Neural crest cell (in vitro differentiated cells): Measurements from ENCODE around the gene PDE11A. TPM values are rescaled to one million over a fixed set of nuclear protein-coding genes. Genes with fewer than 3 reads are reported as not detected.
"Not testable (repeated sequence)": the region's sequence is repeated elsewhere in the genome, so short reads cannot be mapped to it uniquely, and the experiment has no call there.

Source experiments
- DNase-seq: peaks from one replicate; pipeline ENCODE4 v3.0.0; 2021; ENCODE audit warnings: low read depth, mixed read lengths, low spot score
- H3K27ac Mint-ChIP-seq: one replicate; pipeline ENCODE4 v1.8.0; 2021; ENCODE audit warnings: mild to moderate bottlenecking, mixed read lengths; ENCODE audit not compliant: unreplicated experiment
- H3K27me3 Mint-ChIP-seq: 2 replicates; pipeline ENCODE4 v1.8.0; 2021; ENCODE audit warnings: low read depth, mild to moderate bottlenecking, mixed read lengths
- H3K36me3 Mint-ChIP-seq: 2 replicates; pipeline ENCODE4 v1.8.0; 2021; ENCODE audit warnings: low read depth, mild to moderate bottlenecking, mixed read lengths
- H3K4me1 Mint-ChIP-seq: 2 replicates; pipeline ENCODE4 v1.8.0; 2021; ENCODE audit warnings: mixed read lengths
- H3K4me3 Mint-ChIP-seq: one replicate; pipeline ENCODE4 v1.8.0; 2021; ENCODE audit warnings: mild to moderate bottlenecking, mixed read lengths
- H3K9me3 Mint-ChIP-seq: 2 replicates; pipeline ENCODE4 v1.8.0; 2021; ENCODE audit warnings: mixed read lengths
- CTCF ChIP-seq: fragments of 200-600 bp; sonication (generic); conservative IDR thresholded peaks from 2 replicates; pipeline ENCODE4 v1.5.0; 2021; ENCODE audit warnings: antibody characterized with exemption, mild to moderate bottlenecking
- total RNA-seq: library from RNA; stranded (reverse); gene quantifications from 2 replicates; pipeline ENCODE4 v1.2.1, GENCODE V29; 2021

Gene PDE11A
- total RNA-seq, 1 donor from 2014 or later, result 0.28 TPM

GRCh38 chr2:177857538-177857937, 215.0 kb downstream of the PDE11A start:
- H3K4me3 Mint-ChIP-seq, result no peak overlapping the region
- peaks cover 4% of the 10 kb centered on the region for H3K27me3 Mint-ChIP-seq
- no peak for DNase-seq
- H3K4me1 Mint-ChIP-seq, result peaks cover 10% of the 10 kb centered on the region
- H3K9me3 Mint-ChIP-seq, result peaks cover 7% of the 10 kb centered on the region
- H3K27ac Mint-ChIP-seq, result no peak overlapping the region
- peaks cover 10% of the 10 kb centered on the region for H3K36me3 Mint-ChIP-seq
- no peak for TF ChIP-seq CTCF

- no peak for DNase-seq
- no peak for TF ChIP-seq CTCF
- Mint-ChIP-seq H3K9me3 (peaks cover 5% of the 10 kb centered on the region), H3K27ac (no peak overlapping the region), H3K27me3 (peaks cover 4% of the 10 kb centered on the region), H3K4me3 (no peak overlapping the region), H3K4me1 (peaks cover 13% of the 10 kb centered on the region), H3K36me3 (peaks cover 10% of the 10 kb centered on the region)
Measured at GRCh38 chr2:177852389-177852788, 220.2 kb downstream of the PDE11A start.

- DNase-seq, result no peak
- H3K4me1 Mint-ChIP-seq, result no peaks in the 10 kb centered on the region
- H3K27ac Mint-ChIP-seq, result no peak overlapping the region
- no peaks in the 10 kb centered on the region for H3K27me3 Mint-ChIP-seq
- H3K36me3 Mint-ChIP-seq, result no peaks in the 10 kb centered on the region
- no peak overlapping the region for H3K4me3 Mint-ChIP-seq
- no peak for TF ChIP-seq CTCF
- H3K9me3 Mint-ChIP-seq, result no peaks in the 10 kb centered on the region
Measured at GRCh38 chr2:177843188-177843587, 229.4 kb downstream of the PDE11A start.

GRCh38 chr2:177842243-177842642, 230.3 kb downstream of the PDE11A start:
- Mint-ChIP-seq H3K36me3 (peaks cover 3% of the 10 kb centered on the region), H3K4me1 (no peaks in the 10 kb centered on the region), H3K4me3 (no peak overlapping the region), H3K27ac (no peak overlapping the region), H3K27me3 (no peaks in the 10 kb centered on the region), H3K9me3 (peaks cover 3% of the 10 kb centered on the region)
- TF ChIP-seq CTCF, result no peak
- no peak for DNase-seq

- H3K9me3 Mint-ChIP-seq, DNase-seq, H3K4me3 Mint-ChIP-seq, H3K27me3 Mint-ChIP-seq, H3K36me3 Mint-ChIP-seq, H3K27ac Mint-ChIP-seq, H3K4me1 Mint-ChIP-seq: not testable (repeated sequence)
Measured at GRCh38 chr2:177835418-177836204, 237.0 kb downstream of the PDE11A start.

- Mint-ChIP-seq H3K36me3 (peaks cover 6% of the 10 kb centered on the region), H3K9me3 (peaks cover 8% of the 10 kb centered on the region), H3K4me1 (no peaks in the 10 kb centered on the region), H3K27ac (no peak overlapping the region), H3K4me3 (no peak overlapping the region), H3K27me3 (no peaks in the 10 kb centered on the region)
- no peak for DNase-seq
- TF ChIP-seq CTCF, result no peak
Measured at GRCh38 chr2:177832611-177833433, 239.8 kb downstream of the PDE11A start.
